NB4 (cell line): ENCODE data around the gene RBPJ.

ENCODE experiments used
- DNase-seq: peaks from one replicate; pipeline ENCODE4 v3.0.0; 2010; ENCODE audit warnings: low read depth
- H3K4me3 ChIP-seq: one replicate; pipeline ENCODE4 v1.5.1; 2011; ENCODE audit warnings: mild to moderate bottlenecking, low read depth, low read length, moderate library complexity
- MYC ChIP-seq: IDR thresholded peaks from 2 replicates; pipeline ENCODE4 v1.6.1; 2011; ENCODE audit warnings: low read depth, low read length
- POLR2A ChIP-seq: IDR thresholded peaks from 2 replicates; pipeline ENCODE4 v1.6.1; 2011; ENCODE audit warnings: mild to moderate bottlenecking; ENCODE audit not compliant: insufficient read length; ENCODE audit errors: extremely low read depth
- TF ChIP-seq, protein P1 (sequence below): IDR thresholded peaks from one replicate; pipeline ENCODE4 v1.5.1; 2012; ENCODE audit warnings: low read depth, low read length
- TF ChIP-seq, protein P2 (sequence below): IDR thresholded peaks from 2 replicates; pipeline ENCODE4 v1.6.1; 2011; ENCODE audit warnings: low read depth, low read length

Gene RBPJ

DNA sequence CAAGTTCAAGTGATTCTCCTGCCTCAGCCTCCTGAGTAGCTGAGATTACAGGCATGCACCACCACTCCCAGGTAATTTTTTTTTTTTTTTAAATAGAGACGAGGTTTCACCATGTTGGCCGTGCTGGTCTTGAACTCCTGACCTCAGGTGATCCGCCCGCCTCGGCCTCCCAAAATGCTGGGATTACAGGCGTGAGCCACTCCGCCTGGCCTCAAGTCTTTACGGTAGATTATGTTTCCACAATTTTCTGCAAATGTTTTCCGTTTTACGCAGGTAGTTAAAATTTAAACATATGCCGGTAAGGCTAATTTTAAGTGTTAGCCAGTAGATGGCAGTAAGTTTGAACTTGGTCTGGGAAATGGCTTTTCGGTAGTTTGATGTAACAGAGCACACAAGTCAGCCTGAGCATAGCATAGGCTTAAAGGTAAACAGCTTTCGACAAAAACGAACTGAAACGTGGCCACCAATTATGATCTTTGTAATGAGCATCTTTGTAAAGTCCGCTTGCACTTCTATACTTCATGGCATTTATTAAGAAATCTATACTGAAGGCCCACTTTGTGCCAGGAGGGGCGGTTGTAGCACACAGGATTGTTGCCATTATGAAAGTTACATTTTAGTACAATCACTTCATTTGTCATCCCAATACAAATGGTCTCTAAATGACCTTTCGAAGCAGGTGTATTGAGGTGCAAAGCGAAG is 138.4 kb downstream of the RBPJ start:
- no peak overlapping the region for H3K4me3 ChIP-seq
- TF ChIP-seq MYC (peak; percentile 31; the same call in 1 of the 2 replicates), POLR2A (no peak)
- TF ChIP-seq, protein P1, sequence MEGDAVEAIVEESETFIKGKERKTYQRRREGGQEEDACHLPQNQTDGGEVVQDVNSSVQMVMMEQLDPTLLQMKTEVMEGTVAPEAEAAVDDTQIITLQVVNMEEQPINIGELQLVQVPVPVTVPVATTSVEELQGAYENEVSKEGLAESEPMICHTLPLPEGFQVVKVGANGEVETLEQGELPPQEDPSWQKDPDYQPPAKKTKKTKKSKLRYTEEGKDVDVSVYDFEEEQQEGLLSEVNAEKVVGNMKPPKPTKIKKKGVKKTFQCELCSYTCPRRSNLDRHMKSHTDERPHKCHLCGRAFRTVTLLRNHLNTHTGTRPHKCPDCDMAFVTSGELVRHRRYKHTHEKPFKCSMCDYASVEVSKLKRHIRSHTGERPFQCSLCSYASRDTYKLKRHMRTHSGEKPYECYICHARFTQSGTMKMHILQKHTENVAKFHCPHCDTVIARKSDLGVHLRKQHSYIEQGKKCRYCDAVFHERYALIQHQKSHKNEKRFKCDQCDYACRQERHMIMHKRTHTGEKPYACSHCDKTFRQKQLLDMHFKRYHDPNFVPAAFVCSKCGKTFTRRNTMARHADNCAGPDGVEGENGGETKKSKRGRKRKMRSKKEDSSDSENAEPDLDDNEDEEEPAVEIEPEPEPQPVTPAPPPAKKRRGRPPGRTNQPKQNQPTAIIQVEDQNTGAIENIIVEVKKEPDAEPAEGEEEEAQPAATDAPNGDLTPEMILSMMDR: peak; percentile 65
- TF ChIP-seq, protein P2, sequence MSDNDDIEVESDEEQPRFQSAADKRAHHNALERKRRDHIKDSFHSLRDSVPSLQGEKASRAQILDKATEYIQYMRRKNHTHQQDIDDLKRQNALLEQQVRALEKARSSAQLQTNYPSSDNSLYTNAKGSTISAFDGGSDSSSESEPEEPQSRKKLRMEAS: no peak
- peak; percentile 77 for DNase-seq

DNA sequence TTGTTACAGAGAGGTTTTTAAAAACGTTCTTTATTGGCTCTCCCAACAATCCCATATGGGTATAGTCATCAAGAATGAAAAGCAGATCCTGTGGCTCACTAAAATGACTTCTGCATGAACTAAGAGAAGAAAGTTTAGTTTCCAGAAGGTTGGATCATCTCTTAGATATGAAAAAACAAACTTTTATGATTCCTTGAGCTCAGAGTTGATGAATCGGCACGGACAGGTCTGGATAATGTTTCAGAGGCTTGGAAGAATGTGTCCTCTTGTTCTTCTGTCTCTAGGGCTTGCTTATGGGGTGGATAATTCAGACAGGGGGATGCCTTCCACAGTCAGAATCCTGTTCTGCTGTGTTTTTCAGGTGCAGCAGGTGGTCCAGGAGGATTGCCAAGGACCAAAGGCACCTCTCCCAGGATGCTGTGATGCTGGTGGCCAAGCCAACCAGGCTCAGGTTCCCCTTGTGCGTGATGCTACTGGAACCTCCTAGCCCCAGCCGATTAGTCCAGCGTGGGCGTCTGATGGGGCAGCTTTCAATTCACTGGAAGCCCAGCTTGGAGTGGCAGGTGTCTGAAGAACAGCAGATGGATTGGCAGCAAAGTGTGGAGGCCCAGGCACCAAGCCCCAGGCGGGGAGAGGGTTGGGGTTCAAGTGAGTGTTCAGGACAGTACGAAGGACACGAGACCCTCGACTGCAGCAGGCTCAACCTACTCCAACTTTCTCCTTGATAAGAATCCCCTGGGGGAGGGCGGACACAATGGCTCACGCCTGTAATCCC is 139.1 kb downstream of the RBPJ start:
- H3K4me3 ChIP-seq: no peak overlapping the region
- no peak for DNase-seq
- TF ChIP-seq, protein P2: no peak
- TF ChIP-seq POLR2A: no peak
- TF ChIP-seq MYC: no peak
- TF ChIP-seq, protein P1: no peak

DNA sequence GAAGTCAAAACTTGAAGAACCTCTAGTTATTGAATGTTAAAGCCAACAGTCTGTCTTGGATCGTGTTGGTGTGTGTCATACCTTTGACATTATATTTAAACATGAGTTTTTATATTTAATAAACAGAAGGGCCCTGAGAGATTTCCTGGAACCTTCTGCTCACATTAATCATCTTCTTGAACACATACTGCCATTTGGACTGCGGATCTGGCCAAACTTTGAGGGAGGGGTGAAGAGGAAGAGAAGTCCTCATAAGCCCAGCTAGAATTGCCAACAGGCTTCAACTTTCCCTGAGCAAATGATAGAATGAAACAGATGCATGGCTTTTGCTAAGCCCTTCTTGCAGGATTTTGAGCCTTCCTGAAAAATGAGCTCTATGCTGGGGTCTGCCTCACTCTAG is 142.1 kb downstream of the RBPJ start:
- no peak for DNase-seq
- H3K4me3 ChIP-seq: no peak overlapping the region
- no peak for TF ChIP-seq POLR2A
- TF ChIP-seq MYC: no peak
- TF ChIP-seq, protein P1: no peak
- TF ChIP-seq, protein P2: no peak

DNA sequence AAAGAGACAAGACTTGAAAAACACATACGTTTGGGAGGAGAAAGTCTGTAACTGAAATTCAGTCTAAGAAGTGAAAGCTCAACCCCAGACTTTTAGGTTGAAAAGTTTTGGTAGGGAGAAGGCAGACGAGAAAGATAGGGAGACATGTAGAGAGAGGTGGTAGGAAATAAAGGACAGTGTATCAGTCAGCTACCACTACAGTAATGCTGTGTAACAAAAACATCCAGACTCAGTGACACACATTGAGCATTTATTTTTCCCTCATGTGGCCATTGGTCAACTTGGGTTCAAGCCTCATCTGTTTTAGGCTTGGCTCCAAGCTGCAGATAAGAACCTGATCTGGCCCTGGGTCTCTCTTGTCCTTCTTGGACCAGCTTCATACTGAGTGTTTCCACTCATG is 142.6 kb downstream of the RBPJ start:
- no peak overlapping the region for H3K4me3 ChIP-seq
- DNase-seq: no peak
- no peak for TF ChIP-seq MYC
- TF ChIP-seq, protein P1: no peak
- TF ChIP-seq, protein P2: no peak
- no peak for TF ChIP-seq POLR2A

DNA sequence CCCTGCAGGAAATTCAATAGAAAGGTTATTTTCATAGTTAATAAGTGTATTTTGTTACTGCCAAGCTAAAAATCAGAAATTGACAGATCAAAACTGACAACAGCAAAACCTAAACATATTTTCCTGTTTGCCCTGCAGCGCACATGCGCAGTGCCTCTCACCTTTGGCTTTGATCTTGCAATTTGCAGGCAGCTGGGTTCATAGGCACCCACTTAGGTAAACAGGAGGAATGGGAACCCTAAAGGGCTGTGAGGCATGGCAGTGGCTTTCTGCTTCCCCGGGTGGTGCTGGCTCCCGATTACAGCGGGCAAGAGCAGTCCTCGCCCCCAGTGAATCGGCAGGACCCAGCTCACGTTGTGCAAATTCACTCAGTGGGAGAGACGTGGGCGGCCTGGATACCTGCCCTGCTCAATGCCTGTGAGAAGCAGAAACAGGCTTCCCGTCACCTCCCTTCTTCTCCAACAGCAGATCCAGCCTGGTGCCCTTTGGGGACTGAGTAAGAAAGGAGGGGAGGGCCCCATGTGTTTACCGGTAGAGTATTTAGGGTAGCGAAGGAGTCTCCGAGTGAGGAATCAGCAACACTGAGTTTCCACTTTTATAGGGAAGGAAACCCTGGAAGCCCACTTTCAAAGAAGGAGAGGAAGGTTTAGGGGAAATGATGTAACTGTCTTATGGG is 143.7 kb downstream of the RBPJ start:
- DNase-seq: no peak
- TF ChIP-seq, protein P2: no peak
- TF ChIP-seq, protein P1: no peak
- TF ChIP-seq POLR2A: no peak
- no peak for TF ChIP-seq MYC
- H3K4me3 ChIP-seq: no peak overlapping the region
